HG03097 (cell line): ENCODE measurements around the gene MTA1.

Experiments used
- ATAC-seq: cut with Tn5 transposase; IDR thresholded peaks from one replicate; pipeline ENCODE4 v1.9.1; 2021; ENCODE audit not compliant: unreplicated experiment, low FRiP score

The MTA1 gene

DNA sequence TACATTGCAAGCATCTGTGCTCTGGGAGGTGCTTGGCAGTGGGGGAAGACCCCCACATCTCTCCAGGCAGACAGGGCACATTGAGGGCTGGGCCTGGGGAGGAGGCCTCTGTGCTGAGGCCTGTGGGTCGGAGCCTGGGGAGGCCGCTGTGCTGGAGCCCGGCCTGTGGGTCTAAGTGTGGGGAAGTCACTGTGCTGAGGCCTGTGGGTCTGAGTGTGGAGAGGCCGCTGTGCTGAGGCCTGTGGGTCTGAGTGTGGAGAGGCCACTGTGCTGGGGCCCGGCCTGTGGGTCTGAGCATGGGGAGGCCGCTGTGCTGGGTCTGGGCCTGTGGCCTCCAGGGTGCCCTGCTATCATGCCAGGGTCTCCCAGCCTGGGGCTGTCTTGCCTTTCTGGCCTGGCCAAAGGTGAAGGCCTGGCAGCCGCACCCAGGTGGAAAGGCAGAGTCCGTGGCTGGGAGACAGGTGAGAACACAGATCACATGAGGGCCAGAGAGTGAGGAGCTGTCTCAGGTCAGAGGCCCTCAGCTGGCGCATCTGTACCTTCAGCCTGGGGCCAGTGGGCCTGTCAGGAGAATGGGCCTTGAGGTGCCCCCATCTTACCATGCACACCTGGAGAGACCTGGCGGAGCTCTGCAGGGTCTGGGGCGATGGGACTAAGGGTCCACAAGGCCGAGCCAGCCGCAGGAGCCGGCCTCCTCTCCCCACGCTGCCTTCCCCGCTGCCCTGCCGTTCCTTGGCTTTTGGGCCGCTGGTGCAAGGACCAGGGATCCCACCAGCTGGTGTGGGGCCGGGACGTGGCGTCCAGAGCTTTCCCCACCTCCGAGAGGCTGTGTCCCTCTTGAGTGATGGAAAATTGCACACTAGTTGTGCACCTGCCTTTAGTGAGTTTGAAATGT is 36.4 kb downstream of the MTA1 start:
- no peak for ATAC-seq

DNA sequence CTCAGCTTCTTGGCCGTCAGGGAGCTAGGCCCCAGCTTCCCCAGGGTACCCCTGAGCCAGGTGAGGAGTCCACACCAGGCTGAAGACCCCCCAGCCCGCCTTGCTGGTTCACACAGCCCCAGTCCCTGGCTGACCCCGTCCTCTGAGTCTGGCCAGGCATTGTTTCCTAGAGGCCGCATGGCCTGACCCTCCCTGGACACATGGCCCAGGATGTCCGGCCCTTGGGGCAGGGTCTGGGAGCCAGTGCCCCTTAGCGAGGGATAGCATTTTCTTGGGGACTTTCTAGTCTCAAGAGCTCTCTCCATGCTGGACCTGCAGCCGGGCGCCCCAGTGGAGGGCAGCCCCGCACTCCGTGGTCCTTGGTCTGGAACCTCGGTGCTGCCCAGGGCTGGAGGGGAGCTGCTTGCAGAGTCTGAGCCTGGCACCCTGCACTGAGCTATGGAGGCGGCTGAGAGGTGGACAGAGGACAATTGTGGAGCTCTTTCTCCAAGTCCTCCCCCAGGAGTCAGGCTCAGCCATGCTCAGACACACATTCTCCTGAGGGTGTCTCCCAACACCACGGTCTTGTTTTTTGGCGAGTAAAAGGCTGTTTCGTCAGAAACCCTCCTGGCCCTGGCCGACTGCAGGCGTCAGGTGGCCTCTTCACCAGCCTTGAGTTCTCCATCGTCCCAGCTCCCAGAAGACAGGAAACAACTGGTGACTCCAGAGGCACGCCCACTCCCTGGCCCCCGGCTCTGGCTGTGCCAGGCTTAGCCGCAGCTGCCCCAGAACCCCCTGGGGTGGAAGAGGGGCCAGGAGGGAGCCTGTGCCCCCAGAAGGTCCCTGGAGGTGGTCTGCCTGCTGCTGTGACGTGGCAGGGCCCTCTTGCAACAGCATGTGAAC is 37.4 kb downstream of the MTA1 start:
- no peak for ATAC-seq

DNA sequence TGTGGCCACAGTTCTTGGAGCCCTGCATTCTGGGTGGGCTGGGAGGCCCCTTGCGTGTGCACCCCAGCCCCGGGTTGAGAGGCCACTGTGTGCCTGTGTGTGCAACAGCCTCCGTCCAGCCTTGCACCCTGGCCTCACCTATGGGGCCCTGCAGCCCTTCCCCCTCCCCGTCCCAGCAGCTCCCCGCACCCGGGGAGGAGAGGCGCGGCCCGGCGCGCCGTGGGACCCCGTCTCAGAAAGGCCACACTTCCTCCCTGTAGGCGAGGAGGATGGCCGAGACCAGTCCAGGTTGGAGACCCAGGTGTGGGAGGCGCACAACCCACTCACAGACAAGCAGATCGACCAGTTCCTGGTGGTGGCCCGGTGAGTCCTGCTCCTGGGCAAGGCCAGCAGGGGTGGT is 38.4 kb downstream of the MTA1 start:
- ATAC-seq: no peak

DNA sequence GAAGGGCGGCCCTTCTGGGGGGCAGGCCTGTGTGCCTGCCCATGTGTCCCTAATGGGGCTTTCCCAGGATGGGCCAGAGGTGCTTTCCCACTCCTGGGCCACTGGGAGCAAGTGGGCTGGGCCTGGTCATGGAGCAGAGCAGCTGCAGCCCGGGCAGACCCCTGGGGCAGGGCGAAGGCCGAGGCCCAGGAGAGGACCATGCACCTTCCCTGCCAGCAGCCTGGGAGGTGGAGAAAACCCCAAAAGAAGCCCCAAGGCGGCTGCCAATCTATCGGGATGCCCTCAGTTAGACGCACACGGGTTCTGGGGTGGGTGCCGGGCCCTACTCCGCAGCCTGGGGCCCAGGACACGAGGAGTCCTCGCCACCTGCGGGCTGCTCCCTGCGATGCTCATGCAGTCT is 38.9 kb downstream of the MTA1 start:
- no peak for ATAC-seq

DNA sequence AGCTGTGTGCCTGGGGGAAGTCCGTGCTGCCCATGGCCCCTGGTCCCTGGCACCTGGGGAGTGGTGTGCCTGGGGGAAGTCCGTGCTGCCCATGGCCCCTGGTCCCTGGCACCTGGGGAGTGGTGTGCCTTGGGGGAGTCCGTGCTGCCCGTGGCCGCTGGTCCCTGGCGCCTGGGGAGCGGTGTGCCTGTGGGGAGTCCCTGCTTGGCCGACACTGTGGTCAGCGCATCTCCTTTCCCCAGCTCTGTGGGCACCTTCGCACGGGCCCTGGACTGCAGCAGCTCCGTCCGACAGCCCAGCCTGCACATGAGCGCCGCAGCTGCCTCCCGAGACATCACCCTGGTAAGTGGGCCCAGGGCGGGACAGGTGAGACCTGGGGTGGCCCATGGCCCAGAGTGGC is 40.5 kb downstream of the MTA1 start:
- ATAC-seq: no peak

DNA sequence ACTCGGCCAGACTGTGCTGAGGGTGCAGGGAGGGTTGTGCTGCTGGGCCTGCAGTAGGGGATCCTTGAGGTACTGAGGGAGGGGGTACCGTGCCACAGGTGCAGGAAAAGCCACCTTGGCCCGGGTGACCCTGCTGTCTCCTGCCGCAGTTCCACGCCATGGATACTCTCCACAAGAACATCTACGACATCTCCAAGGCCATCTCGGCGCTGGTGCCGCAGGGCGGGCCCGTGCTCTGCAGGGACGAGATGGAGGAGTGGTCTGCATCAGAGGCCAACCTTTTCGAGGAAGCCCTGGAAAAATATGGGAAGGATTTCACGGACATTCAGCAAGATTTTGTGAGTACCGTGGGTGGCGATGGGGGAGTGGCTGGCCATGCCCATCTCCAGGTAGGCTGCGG is 41.0 kb downstream of the MTA1 start:
- no peak for ATAC-seq

DNA sequence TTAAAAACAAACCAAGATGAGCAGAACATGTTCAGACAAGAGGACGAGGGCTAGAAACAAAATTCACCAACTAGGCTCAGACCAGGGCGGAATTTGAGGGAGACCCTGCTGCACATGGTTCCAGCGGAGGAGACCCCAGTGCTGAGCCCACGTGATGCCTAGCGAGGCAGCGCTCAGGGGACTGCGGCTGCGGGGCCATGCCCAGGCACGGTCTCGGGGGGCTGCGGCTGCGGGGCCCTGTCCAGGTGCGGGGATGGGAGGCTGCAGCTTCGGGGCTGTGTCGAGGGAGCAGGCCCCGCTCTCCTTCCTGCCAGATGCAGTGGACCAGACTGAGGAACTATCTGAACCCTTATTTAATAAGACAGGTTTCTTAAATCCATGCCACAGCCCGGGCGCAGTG is 42.3 kb downstream of the MTA1 start:
- no peak for ATAC-seq

DNA sequence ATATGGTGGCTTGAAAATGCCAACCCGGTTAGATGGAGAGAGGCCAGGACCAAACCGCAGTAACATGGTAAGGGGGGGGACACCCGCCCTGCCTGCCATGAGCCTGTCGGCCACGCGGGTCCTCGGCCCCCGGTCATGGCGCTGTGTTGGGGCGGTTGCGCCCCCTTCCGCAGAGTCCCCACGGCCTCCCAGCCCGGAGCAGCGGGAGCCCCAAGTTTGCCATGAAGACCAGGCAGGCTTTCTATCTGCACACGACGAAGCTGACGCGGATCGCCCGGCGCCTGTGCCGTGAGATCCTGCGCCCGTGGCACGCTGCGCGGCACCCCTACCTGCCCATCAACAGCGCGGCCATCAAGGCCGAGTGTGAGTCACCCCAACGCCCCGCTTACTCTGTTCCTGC is 44.9 kb downstream of the MTA1 start:
- no peak for ATAC-seq

DNA sequence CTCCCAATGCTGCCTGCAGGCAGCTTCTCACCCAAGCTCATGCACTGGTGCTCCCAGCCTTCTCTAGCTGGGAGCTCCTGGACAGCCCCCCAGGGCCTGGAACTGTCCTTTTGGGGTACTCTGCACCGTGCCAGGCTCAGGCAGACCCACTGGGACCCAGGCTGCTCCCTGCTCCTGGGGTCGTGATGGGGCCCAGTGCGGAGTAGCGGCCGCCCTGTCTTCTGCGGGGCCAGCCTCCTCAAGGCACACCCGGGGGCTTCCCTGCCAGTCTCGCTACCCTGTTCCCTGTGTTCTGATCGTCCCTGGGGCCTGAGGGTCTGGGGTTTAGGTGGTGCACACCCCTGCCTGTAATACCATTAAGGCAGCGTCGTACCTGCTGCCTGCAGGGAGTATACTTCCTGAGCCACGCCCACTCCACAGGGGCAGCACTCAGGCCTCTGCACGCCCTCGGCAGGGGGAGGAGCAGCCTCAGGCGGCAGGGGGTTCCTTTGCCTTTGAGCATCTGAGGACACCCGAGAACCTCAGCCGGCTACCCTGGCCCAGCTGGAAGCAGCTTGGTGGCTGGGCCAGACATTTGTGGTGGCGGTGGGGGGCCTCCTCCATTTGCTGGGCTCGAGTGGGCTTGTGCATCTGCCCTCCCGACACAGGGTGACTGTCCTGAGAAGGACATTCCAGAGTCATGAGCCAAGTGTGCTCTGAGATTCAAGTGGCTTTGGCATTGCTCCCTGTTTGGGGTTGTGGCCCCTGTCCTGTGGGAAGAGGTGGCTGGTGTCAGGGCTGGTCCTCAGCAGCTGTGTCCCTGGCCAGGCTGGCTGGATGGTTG is 45.8 kb downstream of the MTA1 start:
- no peak for ATAC-seq

DNA sequence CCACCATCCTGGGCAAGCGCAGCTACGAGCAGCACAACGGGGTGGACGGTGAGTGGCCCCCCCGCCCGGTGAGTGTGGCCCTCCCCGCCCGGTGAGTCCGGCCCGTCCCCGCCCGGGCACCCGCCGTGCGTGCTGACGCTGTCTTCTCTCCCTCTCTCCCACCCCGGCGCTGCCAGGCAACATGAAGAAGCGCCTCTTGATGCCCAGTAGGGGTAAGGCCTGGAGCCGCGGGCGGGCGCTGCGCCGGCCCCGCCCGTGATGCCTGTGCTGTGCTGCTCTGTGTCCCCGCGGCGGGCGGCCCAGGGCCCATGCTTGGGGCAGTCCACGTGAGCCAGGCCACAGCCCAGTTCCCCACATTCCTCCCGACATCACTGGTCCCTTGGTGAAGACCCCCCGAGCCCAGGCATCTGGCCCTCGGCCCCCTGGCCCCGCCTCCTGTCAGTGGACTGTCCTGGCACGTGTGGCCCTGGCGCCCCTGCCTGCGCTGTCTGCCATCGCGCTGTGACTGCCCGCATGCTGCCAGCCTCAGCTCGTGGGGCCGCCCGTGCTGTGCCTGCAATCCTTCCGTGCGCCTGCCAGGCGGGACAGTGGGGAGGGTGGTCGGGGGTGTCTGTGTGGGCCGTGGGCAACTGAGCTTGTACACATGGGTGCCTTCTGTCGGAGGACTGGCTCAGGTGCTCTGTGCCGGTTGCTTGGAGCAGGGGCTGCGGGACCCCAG is 47.1 kb downstream of the MTA1 start:
- no peak for ATAC-seq

DNA sequence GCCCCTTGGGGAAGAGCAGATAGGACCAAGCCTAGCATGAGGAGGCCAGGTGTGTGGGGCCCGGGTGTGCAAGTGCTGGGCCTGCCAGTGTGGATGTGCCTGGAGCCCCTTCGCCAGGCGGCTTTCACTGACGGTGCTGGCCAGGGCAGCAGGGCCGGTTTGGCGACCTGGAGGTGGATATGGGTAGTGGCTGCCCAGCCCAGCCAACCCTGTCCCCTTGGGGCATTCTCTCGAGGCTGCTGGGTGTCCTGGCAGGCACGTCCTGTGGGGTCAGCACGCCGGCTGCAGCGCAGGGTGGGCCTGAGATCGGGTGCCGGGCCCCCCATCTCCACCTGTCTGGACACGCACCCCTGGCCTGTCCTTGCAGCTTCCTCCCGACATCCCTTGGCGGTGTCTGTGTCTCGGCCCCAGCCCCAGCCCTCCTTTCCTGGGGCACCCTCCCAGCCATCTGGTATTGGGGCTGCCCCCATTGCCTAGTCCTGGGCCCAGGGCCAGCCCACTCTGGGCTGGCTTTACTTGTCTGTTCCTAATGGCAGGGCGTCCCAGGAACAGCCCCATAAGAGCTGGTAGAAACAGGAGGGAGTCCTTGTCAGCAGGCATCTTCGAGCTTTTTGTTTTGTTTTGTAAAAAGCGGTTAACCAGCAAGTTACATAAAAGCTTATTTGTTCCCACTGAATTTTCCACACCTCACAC is 47.8 kb downstream of the MTA1 start:
- ATAC-seq: no peak

DNA sequence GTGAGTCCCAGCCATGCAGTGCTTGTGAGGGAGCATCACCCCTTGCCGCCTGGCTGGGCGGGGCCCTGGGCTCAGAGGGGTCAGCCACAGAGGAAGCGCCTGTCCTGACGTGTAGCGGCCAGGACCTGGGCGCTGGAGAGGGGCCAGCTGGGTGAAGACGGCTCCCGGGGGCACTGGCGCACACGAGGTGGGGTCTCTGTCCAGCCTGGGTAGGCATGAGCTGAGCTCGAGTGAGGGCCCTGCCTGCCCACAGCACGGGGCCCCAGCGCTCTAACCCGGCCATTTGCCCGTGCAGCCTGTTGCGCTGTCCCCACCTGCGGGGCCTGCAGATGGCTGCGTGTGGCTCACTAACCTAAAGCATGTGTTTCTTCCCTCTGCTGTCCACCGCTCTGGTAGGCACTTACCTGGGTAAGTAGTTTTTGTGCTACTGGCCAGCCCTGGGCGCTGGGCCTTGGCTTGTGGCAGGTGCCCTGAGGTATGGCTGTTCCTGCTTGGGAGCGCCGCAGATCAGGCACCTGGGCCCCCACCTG is 48.4 kb downstream of the MTA1 start:
- no peak for ATAC-seq

DNA sequence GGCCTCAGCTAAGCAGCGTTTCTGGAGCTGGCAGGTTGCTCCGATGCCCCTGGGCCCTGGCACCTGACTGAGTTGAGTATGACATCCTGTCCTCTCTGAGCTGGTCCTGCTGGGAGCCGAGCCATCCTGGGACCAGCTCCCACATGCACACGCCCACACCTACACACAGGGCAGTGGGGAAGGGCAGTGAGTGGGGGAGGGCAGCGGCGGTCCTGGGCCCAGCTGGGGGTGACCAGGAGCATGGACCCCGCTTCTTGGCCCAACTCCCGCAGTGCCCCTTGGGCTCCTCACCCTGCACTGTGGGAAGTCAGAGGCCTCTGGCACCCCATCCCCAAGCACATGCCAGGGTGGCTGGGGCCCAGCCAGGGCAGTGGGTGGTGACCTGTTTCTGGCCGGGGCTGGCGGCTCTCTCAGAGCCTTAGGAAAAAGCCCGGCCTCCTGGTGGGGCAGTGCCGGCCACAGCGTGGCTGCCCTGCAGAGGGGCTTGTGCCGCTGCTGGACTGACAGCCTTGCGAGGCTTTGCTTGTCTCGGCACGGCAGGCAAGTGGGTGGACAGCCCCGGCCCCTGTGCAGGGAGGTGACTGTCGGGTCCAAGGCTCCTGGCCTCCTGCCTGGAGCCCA is 49.1 kb downstream of the MTA1 start:
- no peak for ATAC-seq

DNA sequence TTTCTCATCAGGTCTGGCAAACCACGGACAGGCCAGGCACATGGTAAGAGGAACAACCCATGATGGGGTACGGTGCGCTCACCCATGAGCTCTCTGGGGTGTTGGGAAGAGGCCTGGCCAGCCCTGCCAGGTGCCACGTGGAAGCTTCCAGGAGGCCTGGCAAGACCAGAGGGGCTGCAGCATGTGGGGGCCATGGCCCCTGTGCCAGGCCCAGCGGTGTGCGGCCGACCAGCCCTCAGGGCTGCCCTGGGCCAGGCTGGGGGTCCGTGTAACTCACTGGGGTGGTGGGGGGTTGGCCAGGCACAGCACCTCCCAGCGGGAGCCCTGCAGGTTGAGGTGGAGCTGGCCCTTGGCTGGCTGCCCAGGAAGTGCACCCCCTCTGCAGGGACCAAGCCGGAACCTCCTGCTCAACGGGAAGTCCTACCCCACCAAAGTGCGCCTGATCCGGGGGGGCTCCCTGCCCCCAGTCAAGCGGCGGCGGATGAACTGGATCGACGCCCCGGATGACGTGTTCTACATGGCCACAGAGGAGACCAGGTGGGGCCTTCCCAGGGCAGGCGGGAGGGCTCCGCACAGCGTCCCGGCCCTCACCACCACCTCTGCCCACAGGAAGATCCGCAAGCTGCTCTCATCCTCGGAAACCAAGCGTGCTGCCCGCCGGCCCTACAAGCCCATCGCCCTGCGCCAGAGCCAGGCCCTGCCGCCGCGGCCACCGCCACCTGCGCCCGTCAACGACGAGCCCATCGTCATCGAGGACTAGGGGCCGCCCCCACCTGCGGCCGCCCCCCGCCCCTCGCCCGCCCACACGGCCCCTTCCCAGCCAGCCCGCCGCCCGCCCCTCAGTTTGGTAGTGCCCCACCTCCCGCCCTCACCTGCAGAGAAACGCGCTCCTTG is 50.1 kb downstream of the MTA1 start:
- ATAC-seq: no peak

DNA sequence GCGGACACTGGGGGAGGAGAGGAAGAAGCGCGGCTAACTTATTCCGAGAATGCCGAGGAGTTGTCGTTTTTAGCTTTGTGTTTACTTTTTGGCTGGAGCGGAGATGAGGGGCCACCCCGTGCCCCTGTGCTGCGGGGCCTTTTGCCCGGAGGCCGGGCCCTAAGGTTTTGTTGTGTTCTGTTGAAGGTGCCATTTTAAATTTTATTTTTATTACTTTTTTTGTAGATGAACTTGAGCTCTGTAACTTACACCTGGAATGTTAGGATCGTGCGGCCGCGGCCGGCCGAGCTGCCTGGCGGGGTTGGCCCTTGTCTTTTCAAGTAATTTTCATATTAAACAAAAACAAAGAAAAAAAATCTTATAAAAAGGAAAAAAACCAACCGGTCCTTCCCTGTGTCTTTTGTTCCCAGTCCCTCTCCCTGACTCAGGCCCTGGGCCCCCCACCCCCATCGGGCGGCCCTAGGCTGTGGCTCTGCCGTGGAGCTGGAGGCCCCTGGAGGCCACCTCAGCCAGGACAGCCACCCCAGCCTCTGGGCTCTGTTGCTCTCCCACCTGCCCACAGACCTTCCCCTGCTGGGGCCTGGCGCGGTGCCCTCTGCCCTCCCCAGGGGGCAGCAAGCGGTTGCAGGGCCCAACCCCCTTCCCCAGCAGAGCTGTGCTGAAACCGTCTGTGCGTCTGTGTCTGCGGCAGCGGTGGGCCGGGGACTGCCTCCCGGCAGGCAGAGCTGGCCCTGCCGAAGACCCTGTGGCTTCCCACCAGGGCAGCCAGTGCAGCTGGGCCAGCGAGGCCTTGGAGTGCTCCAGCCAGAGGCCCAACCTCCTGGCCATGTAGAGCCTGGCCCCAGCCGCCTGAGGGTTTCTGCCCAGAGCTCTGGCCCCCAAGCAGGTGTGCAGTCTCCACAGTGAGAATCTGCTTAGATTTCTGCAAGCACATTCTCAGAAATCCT is 51.0 kb downstream of the MTA1 start:
- ATAC-seq: no peak

DNA sequence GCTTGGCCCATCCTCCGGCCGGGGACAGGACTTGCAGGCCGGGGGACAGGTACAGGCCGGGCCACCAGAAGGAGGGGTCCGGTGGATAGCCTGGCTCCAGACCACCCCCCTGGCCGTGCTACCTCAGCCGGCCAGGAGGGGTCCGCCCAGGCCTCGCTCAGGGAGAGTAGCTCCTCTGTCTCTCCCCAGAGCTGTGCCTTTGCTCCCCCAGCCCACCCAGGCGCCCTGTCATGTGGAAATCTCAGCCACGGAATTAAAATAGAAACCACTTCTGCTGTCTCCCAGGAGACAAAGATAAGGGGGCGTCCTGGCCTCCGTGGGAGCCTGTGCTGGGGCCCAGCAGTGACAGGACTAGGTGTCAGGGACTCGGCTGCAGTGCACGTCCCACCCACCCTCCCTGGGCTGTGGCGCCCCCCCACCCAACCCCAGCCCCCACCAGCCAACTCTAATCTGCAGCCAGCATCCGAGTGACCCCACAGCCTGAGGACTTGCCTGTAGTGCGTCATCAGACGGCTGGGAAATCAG is 51.7 kb downstream of the MTA1 start:
- ATAC-seq: no peak
